Prostate gland (tissue), 2 donors: Measurements from ENCODE around the gene IGF2BP3. TPM values are rescaled to one million over a fixed set of nuclear protein-coding genes. Genes with fewer than 3 reads are reported as not detected.
"Not testable (repeated sequence)": the region's sequence is repeated elsewhere in the genome, so short reads cannot be mapped to it uniquely, and the experiment has no call there.

Experiments used
- DNase-seq: peaks from one replicate; pipeline ENCODE4 v3.0.0-alpha.2; 2019; ENCODE audit warnings: low spot score
- H3K27ac ChIP-seq, 2 donors: fragments of 200-600 bp; sonication (generic); 2 replicates each; pipeline ENCODE4 v1.5.1; 2017 to 2019
- H3K27me3 ChIP-seq: fragments of 200-600 bp; sonication (generic); replicated peaks from 2 replicates; pipeline ENCODE4 v1.5.1; 2019; ENCODE audit not compliant: insufficient read depth
- H3K36me3 ChIP-seq, 2 donors: fragments of 200-600 bp; sonication (generic); 1 replicate in 1 of 2; 2 replicates in 1 of 2; pipeline versions ENCODE4 v1.5.1 to v1.8.1; 2017 to 2019
- H3K4me1 ChIP-seq: fragments of 200-600 bp; sonication (generic); replicated peaks from 2 replicates; pipeline ENCODE4 v1.5.1; 2019
- H3K4me3 ChIP-seq, 2 donors: fragments of 200-600 bp; sonication (generic); 2 replicates each; pipeline ENCODE4 v1.5.1; 2017 to 2019
- H3K9me3 ChIP-seq: fragments of 200-600 bp; sonication (generic); 2 replicates; pipeline ENCODE4 v1.5.1; 2017
- POLR2A ChIP-seq: fragments of 450-650 bp; IDR thresholded peaks from one replicate; pipeline ENCODE4 v1.6.1; 2016; ENCODE audit warnings: antibody characterized with exemption, mild to moderate bottlenecking
- POLR2AphosphoS5 ChIP-seq: sonication (generic); formaldehyde crosslinking; IDR thresholded peaks from one replicate; pipeline ENCODE4 v1.6.1; 2017; ENCODE audit warnings: antibody characterized with exemption
- WGBS: methylation state at CpG from one replicate; pipeline ENCODE4 v1.1.5; 2018; 5-methylcytosine and 5-hydroxymethylcytosine counted together
- intact Hi-C: fragments of 100-400 bp; cut with DNase I; formaldehyde crosslinking; loops from one replicate; pipeline ENCODE4 v1.14.2; 2022
- total RNA-seq, 2 donors: library from RNA; depleted of rRNA; stranded (reverse); fragments of >200 nt; gene quantifications; one replicate each; pipeline ENCODE4 v1.1.0, GENCODE V29; 2016
- TF ChIP-seq, protein P1 (sequence below), 4 experiments: fragments of 200-600 bp in 2 of 4; fragments of 450-650 bp in 2 of 4; sonication (generic) in 2 of 4; IDR thresholded peaks; 1 replicate in 3 of 4; 2 replicates in 1 of 4; pipeline ENCODE4 v1.5.1; 2016 to 2019; ENCODE audit warnings: antibody characterized with exemption in 4 of 4, mild to moderate bottlenecking in 2 of 4, moderate library complexity in 2 of 4

Gene IGF2BP3
- total RNA-seq, 2 donors from 2014 or later: 9.6 TPM; not detected in 1

DNA sequence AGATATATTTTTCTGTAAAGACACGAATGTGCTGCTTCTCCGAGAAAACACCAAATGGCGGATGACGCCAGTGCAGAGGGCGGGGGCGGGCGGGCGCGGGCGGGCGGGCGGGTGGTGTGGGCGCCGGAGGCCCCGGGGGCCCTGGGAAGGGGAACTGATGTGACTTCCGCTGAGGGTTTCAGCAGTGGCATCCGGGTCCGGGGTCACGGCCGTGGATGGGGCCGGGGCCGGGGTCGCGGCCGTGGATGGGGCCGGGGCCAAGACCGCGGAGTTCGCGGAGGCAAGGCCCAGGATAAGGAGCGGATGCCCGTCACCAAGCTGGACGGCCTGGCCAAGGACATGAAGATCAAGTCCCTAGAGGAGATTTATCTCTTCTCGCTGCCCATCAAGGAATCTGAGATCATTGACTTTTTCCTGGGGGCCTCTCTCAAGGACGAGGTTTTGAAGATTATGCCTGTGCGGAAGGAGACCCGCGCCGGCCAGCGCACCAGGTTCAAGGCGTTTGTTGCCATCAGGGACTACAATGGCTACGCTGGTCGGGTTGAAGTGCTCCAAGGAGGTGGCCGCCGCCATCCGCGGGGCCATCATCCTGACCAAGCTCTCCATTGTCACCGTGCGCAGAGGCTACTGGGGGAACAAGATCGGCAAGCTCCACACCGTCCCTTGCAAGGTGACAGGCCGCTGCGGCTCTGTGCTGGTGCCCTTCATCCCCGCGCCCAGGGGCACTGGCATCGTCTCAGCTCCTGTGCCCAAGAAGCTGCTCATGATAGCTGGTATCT is 20.3 kb upstream of the IGF2BP3 start:
- intact Hi-C loops: no loop called here
- no peaks in the 10 kb centered on the region for H3K27me3 ChIP-seq
- H3K36me3 ChIP-seq: no peaks in the 10 kb centered on the region
- H3K4me1 ChIP-seq: no peaks in the 10 kb centered on the region
- H3K4me3 ChIP-seq: peak overlapping the region; percentile 28 to 37
- DNase-seq: no peak
- H3K9me3 ChIP-seq: no peaks in the 10 kb centered on the region
- no peak for TF ChIP-seq POLR2AphosphoS5
- no peak for TF ChIP-seq POLR2A
- TF ChIP-seq, protein P1, sequence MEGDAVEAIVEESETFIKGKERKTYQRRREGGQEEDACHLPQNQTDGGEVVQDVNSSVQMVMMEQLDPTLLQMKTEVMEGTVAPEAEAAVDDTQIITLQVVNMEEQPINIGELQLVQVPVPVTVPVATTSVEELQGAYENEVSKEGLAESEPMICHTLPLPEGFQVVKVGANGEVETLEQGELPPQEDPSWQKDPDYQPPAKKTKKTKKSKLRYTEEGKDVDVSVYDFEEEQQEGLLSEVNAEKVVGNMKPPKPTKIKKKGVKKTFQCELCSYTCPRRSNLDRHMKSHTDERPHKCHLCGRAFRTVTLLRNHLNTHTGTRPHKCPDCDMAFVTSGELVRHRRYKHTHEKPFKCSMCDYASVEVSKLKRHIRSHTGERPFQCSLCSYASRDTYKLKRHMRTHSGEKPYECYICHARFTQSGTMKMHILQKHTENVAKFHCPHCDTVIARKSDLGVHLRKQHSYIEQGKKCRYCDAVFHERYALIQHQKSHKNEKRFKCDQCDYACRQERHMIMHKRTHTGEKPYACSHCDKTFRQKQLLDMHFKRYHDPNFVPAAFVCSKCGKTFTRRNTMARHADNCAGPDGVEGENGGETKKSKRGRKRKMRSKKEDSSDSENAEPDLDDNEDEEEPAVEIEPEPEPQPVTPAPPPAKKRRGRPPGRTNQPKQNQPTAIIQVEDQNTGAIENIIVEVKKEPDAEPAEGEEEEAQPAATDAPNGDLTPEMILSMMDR (IDR thresholded peaks at IDR 0.05): no peak
- WGBS: 53% methylated on average over 52 of the region's 56 CpGs
- no peak overlapping the region for H3K27ac ChIP-seq

DNA sequence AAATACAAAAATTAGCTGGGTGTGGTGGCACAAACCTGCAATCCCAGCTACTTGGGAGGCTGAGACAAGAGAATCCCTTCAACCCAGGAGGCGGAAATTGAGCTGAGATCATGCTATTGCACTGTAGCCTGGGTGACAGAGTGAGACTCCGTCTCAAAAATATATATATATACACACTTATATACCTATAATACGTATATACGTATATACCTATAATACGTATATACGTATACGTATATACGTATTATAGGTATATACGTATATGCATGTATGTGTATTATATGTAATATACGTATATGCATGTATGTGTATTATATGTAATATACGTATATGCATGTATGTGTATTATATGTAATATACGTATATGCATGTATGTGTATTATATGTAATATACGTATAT is 18.4 kb upstream of the IGF2BP3 start:
- 96% methylated on average over 13 of the region's 13 CpGs for WGBS

DNA sequence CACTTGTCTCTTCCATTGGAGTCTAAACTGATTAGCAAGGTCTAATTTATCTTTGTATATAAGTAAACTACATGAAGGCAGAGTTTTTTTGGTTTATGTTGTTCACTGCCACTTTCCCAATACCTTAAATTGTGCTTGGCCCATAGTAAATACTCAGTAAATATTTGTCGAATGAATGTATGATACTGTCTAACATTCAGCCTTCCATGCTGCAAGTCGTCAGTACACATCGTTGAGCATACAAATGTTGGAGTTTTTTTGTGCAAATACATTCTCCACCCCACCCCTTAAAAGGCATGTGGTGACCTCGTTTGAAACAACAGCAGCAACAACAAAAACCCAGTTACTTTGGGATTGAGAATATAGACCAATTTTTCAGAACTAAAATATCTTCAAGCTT is 17.4 kb upstream of the IGF2BP3 start:
- Histone ChIP-seq H3K4me3 (no peak overlapping the region), H3K27me3 (no peaks in the 10 kb centered on the region), H3K27ac (no peak overlapping the region), H3K36me3 (no peaks in the 10 kb centered on the region), H3K9me3 (no peaks in the 10 kb centered on the region), H3K4me1 (no peaks in the 10 kb centered on the region)
- TF ChIP-seq, protein P1 (IDR thresholded peaks at IDR 0.05): no peak
- TF ChIP-seq POLR2AphosphoS5 (no peak), POLR2A (no peak)
- intact Hi-C loops: no loop called here
- WGBS: 45% methylated on average over 4 of the region's 4 CpGs
- DNase-seq: no peak

More for the DNA sequence above, 18.4 kb upstream of the IGF2BP3 start:
- H3K27ac ChIP-seq, H3K4me3 ChIP-seq, H3K4me1 ChIP-seq, H3K9me3 ChIP-seq, H3K27me3 ChIP-seq, intact Hi-C loops, DNase-seq, H3K36me3 ChIP-seq: not testable (repeated sequence)

DNA sequence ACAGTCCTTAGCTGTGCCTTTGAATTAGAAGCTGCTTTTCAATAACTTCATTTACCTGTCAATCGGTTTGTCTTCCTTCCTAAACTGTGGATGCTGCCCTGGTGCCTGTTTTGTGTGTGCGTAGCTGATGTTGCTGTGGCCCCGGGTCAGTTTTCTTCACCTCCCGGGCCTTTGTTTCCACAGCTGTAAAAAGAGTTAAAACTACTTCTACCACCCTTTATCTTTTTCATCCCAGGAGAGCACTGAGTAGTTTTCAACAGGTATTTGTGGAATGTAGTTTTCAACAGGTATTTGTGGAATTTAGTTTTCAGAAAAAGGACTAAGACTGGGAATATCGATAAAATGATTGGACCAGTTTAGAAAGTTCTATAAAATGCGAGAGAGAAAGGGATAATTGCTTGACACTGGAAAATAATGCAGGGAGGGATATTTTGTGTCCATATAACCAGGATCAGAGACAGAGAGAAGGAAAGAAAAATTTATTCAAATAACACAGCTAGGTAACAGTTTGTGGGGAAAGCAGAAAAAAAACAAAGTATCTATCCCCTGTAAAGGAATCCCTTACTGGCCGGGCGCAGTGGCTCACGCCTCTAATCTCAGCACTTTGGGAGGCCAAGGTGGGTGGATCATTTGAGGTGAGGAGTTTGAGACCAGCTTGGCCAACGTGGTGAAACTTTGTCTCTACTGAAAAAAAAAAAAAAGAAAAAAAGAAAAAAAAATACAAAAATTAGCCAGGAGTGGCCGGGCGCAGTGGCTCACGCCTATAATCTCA is 15.9 kb upstream of the IGF2BP3 start:
- no peak overlapping the region for H3K4me3 ChIP-seq
- no peaks in the 10 kb centered on the region for H3K9me3 ChIP-seq
- H3K27ac ChIP-seq: no peak overlapping the region
- no peak for TF ChIP-seq POLR2A
- TF ChIP-seq POLR2AphosphoS5: no peak
- TF ChIP-seq, protein P1 (IDR thresholded peaks at IDR 0.05): no peak
- intact Hi-C loops: no loop called here
- no peaks in the 10 kb centered on the region for H3K27me3 ChIP-seq
- H3K4me1 ChIP-seq: no peaks in the 10 kb centered on the region
- no peak for DNase-seq
- no peaks in the 10 kb centered on the region for H3K36me3 ChIP-seq
- WGBS: 71% methylated on average over 13 of the region's 13 CpGs

DNA sequence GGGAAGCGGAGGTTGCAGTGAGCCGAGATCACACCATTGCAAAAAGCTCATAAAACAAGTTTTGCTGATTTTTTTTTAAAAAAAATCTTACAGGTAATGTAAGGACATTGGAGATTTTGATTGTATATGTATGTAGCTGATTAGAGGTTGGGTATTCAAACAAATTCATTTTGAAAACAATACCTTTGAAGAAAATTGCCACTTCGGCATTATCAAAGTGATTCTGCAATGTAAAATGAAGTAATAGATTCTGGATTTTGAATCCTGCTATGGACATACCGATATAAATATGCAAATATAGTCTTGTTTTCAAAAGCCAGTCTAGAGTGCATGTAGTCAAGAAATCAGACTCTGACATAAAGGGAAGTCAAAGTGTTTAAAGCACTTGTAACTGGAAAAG is 12.4 kb upstream of the IGF2BP3 start:
- no peaks in the 10 kb centered on the region for H3K4me1 ChIP-seq
- TF ChIP-seq POLR2AphosphoS5 (no peak), POLR2A (no peak)
- TF ChIP-seq, protein P1 (IDR thresholded peaks at IDR 0.05): no peak
- WGBS: 88% methylated on average over 4 of the region's 4 CpGs
- H3K9me3 ChIP-seq: no peaks in the 10 kb centered on the region
- intact Hi-C loops: no loop called here
- H3K36me3 ChIP-seq: no peaks in the 10 kb centered on the region
- no peak overlapping the region for H3K4me3 ChIP-seq
- no peak for DNase-seq
- H3K27me3 ChIP-seq: no peaks in the 10 kb centered on the region
- H3K27ac ChIP-seq: no peak overlapping the region
